ENCODE measurements around the gene MEF2D.

Gene MEF2D

GRCh38 chr1:156544592-156545102 lies 44.1 kb upstream of the MEF2D start:
- no peak for TF ChIP-seq CTCF (IDR thresholded peaks at IDR 0.05; ENCODE audit: low read depth, low read length, missing control alignments)
- no peak overlapping the region for H3K4me3 ChIP-seq (ENCODE audit: low read depth, low read length)
- in situ Hi-C loops (cut with HindIII; ENCODE audit: low sequenced_read_pairs) = no loop called here
- no peak for DNase-seq (ENCODE audit: low read depth)

- no peak for TF ChIP-seq CTCF (IDR thresholded peaks at IDR 0.05; ENCODE audit: low read depth, low read length, missing control alignments)
- H3K4me3 ChIP-seq (ENCODE audit: low read depth, low read length) = no peak overlapping the region
- in situ Hi-C loops (cut with HindIII; ENCODE audit: low sequenced_read_pairs) = no loop called here
- DNase-seq (ENCODE audit: low read depth) = no peak
These were observed 42.5 kb upstream of the MEF2D start for GRCh38 chr1:156543066-156543465.

GRCh38 chr1:156540955-156541354 lies 40.4 kb upstream of the MEF2D start:
- TF ChIP-seq CTCF (IDR thresholded peaks at IDR 0.05; ENCODE audit: low read depth, low read length, missing control alignments) = no peak
- in situ Hi-C loops (cut with HindIII; ENCODE audit: low sequenced_read_pairs) = no loop called here
- H3K4me3 ChIP-seq (ENCODE audit: low read depth, low read length) = no peak overlapping the region
- no peak for DNase-seq (ENCODE audit: low read depth)

- no peak for TF ChIP-seq CTCF (IDR thresholded peaks at IDR 0.05; ENCODE audit: low read depth, low read length, missing control alignments)
- in situ Hi-C loops (cut with HindIII; ENCODE audit: low sequenced_read_pairs) = no loop called here
- H3K4me3 ChIP-seq (ENCODE audit: low read depth, low read length) = no peak overlapping the region
- no peak for DNase-seq (ENCODE audit: low read depth)
These were observed 39.3 kb upstream of the MEF2D start for GRCh38 chr1:156539818-156540355.

- no peak for TF ChIP-seq CTCF (IDR thresholded peaks at IDR 0.05; ENCODE audit: low read depth, low read length, missing control alignments)
- DNase-seq (ENCODE audit: low read depth) = no peak
- in situ Hi-C loops (cut with HindIII; ENCODE audit: low sequenced_read_pairs) = no loop called here
- H3K4me3 ChIP-seq (ENCODE audit: low read depth, low read length) = no peak overlapping the region
These were observed 38.3 kb upstream of the MEF2D start for GRCh38 chr1:156538711-156539440.

GRCh38 chr1:156537027-156537426 lies 36.5 kb upstream of the MEF2D start:
- TF ChIP-seq CTCF (IDR thresholded peaks at IDR 0.05; ENCODE audit: low read depth, low read length, missing control alignments) = no peak
- H3K4me3 ChIP-seq (ENCODE audit: low read depth, low read length) = no peak overlapping the region
- in situ Hi-C loops (cut with HindIII; ENCODE audit: low sequenced_read_pairs) = no loop called here
- no peak for DNase-seq (ENCODE audit: low read depth)

Measured in astrocyte of the cerebellum (primary cell).